ENCODE data around the gene INSL3.

INSL3 gene

GRCh38 chr19:17832443-17833208 lies 11.3 kb upstream of the INSL3 start:
- Histone ChIP-seq H3K9me3 (ENCODE audit: control insufficient read depth, insufficient read depth, low read depth, low read length) (no peaks in the 10 kb centered on the region), H3K27me3 (ENCODE audit: control insufficient read depth, insufficient read depth, low read length) (peaks cover 20% of the 10 kb centered on the region), H3K4me1 (ENCODE audit: control insufficient read depth, insufficient read depth, low read length) (peaks cover 25% of the 10 kb centered on the region), H3K36me3 (ENCODE audit: control insufficient read depth, insufficient read depth, low read length) (no peaks in the 10 kb centered on the region), H3K4me3 (ENCODE audit: low read depth, low read length) (no peak overlapping the region), H3K9ac (ENCODE audit: low read length) (no peak overlapping the region), H3K27ac (ENCODE audit: low read depth, low read length) (no peak overlapping the region)

GRCh38 chr19:17831419-17831888 lies 10.1 kb upstream of the INSL3 start:
- Histone ChIP-seq H3K9ac (ENCODE audit: low read length) (peak overlapping the region; percentile 37), H3K4me1 (ENCODE audit: control insufficient read depth, insufficient read depth, low read length) (peaks cover 23% of the 10 kb centered on the region), H3K27me3 (ENCODE audit: control insufficient read depth, insufficient read depth, low read length) (peaks cover 20% of the 10 kb centered on the region), H3K9me3 (ENCODE audit: control insufficient read depth, insufficient read depth, low read depth, low read length) (no peaks in the 10 kb centered on the region), H3K4me3 (ENCODE audit: low read depth, low read length) (peak overlapping the region; percentile 84), H3K27ac (ENCODE audit: low read depth, low read length) (no peak overlapping the region), H3K36me3 (ENCODE audit: control insufficient read depth, insufficient read depth, low read length) (no peaks in the 10 kb centered on the region)

GRCh38 chr19:17830567-17831418 lies 9.5 kb upstream of the INSL3 start:
- peak overlapping the region; percentile 84 for H3K4me3 ChIP-seq (ENCODE audit: low read depth, low read length)

DNA sequence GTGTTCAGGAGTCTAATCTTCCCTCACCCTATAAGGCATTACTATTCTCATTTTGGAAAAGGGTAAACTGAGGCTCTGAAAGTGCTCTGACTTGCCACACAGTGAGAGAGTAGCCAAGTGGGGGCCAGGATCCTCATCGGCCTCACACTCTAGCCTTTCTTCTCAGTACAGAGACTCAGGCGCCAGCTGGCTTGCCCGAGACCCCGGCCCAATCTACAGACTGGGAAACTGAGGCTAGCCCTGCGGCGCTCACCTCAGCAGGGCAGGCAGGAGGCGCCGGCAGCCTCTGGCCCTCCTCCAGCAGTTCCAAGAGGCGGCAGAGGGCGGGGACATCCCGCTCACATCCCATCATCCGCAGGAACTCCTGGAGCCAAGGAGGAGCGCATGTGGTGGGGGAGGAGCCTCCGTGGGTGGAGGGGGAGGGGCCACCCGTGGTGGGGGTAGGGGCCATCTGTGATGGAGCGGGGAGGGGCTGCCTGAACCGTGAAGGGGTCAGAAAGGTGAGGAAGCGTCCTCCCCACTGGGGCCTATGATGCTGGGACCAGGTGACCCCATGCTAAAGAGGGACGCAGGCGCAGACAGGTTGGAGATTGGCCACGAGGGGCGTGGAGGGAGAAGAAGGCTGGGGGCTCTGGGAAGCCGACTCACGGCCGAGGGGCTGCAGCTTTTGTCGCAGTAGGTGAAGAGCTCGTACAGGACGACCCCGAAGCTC lies 8.7 kb upstream of the INSL3 start:
- Histone ChIP-seq H3K27ac (ENCODE audit: low read depth, low read length) (no peak overlapping the region), H3K4me3 (ENCODE audit: low read depth, low read length) (peak overlapping the region; percentile 73), H3K9me3 (ENCODE audit: control insufficient read depth, insufficient read depth, low read depth, low read length) (no peaks in the 10 kb centered on the region), H3K4me1 (ENCODE audit: control insufficient read depth, insufficient read depth, low read length) (peaks cover 14% of the 10 kb centered on the region), H3K9ac (ENCODE audit: low read length) (peak overlapping the region; percentile 34), H3K36me3 (ENCODE audit: control insufficient read depth, insufficient read depth, low read length) (no peaks in the 10 kb centered on the region), H3K27me3 (ENCODE audit: control insufficient read depth, insufficient read depth, low read length) (peaks cover 20% of the 10 kb centered on the region)

More at GRCh38 chr19:17830567-17831418, 9.5 kb upstream of the INSL3 start:
- Histone ChIP-seq H3K4me1 (ENCODE audit: control insufficient read depth, insufficient read depth, low read length) (peaks cover 21% of the 10 kb centered on the region), H3K27me3 (ENCODE audit: control insufficient read depth, insufficient read depth, low read length) (peaks cover 20% of the 10 kb centered on the region), H3K9me3 (ENCODE audit: control insufficient read depth, insufficient read depth, low read depth, low read length) (no peaks in the 10 kb centered on the region), H3K36me3 (ENCODE audit: control insufficient read depth, insufficient read depth, low read length) (no peaks in the 10 kb centered on the region), H3K27ac (ENCODE audit: low read depth, low read length) (no peak overlapping the region), H3K9ac (ENCODE audit: low read length) (peak overlapping the region; percentile 37)

- H3K9me3 ChIP-seq (ENCODE audit: control insufficient read depth, insufficient read depth, low read depth, low read length): no peaks in the 10 kb centered on the region
- no peak overlapping the region for H3K27ac ChIP-seq (ENCODE audit: low read depth, low read length)
- peaks cover 6% of the 10 kb centered on the region for H3K27me3 ChIP-seq (ENCODE audit: control insufficient read depth, insufficient read depth, low read length)
- peaks cover 8% of the 10 kb centered on the region for H3K4me1 ChIP-seq (ENCODE audit: control insufficient read depth, insufficient read depth, low read length)
- no peak overlapping the region for H3K4me3 ChIP-seq (ENCODE audit: low read depth, low read length)
- H3K9ac ChIP-seq (ENCODE audit: low read length): no peak overlapping the region
- no peaks in the 10 kb centered on the region for H3K36me3 ChIP-seq (ENCODE audit: control insufficient read depth, insufficient read depth, low read length)
These were observed 5.3 kb upstream of the INSL3 start for GRCh38 chr19:17826508-17827056.

- no peaks in the 10 kb centered on the region for H3K36me3 ChIP-seq (ENCODE audit: control insufficient read depth, insufficient read depth, low read length)
- no peak overlapping the region for H3K4me3 ChIP-seq (ENCODE audit: low read depth, low read length)
- no peak overlapping the region for H3K9ac ChIP-seq (ENCODE audit: low read length)
- H3K27ac ChIP-seq (ENCODE audit: low read depth, low read length): no peak overlapping the region
- no peaks in the 10 kb centered on the region for H3K27me3 ChIP-seq (ENCODE audit: control insufficient read depth, insufficient read depth, low read length)
- no peaks in the 10 kb centered on the region for H3K9me3 ChIP-seq (ENCODE audit: control insufficient read depth, insufficient read depth, low read depth, low read length)
- no peaks in the 10 kb centered on the region for H3K4me1 ChIP-seq (ENCODE audit: control insufficient read depth, insufficient read depth, low read length)
These were observed 3.0 kb upstream of the INSL3 start for GRCh38 chr19:17824339-17824738.

DNA sequence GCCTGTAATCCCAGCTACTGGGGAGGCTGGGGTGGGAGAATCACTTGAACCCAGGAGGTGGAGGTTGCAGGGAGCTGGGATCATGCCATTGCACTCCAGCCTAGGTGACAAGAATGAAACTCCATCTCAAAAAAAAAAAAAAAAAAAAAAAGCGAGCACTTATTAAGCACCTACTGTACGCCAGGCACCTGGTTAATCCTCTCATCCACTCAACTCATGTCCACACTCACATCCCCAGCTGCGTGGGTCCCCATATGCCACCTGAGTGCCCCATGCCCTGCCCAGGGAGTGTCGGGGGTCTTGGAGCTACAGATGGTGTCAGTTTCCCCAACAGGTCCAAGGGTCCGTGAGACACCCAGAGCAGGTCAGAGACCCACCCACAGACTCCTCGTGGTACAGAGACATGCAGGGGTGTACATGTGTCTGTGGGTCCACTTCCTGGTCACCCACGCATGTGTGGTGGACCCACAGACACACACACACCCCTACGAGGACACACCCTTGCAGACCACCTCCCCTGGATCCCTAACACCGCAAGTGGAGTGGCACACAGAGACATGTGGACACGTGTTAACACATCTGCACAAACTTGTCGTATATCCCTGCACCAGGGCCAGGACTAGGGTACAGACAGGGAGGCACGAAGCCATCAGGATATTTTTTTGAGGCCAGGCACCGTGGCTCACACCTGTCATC lies 3.5 kb downstream of the INSL3 start:
- no peak overlapping the region for H3K27ac ChIP-seq (ENCODE audit: low read depth, low read length)
- H3K27me3 ChIP-seq (ENCODE audit: control insufficient read depth, insufficient read depth, low read length): no peaks in the 10 kb centered on the region
- H3K4me3 ChIP-seq (ENCODE audit: low read depth, low read length): no peak overlapping the region
- H3K9me3 ChIP-seq (ENCODE audit: control insufficient read depth, insufficient read depth, low read depth, low read length): no peaks in the 10 kb centered on the region
- no peaks in the 10 kb centered on the region for H3K4me1 ChIP-seq (ENCODE audit: control insufficient read depth, insufficient read depth, low read length)
- no peaks in the 10 kb centered on the region for H3K36me3 ChIP-seq (ENCODE audit: control insufficient read depth, insufficient read depth, low read length)
- H3K9ac ChIP-seq (ENCODE audit: low read length): no peak overlapping the region

DNA sequence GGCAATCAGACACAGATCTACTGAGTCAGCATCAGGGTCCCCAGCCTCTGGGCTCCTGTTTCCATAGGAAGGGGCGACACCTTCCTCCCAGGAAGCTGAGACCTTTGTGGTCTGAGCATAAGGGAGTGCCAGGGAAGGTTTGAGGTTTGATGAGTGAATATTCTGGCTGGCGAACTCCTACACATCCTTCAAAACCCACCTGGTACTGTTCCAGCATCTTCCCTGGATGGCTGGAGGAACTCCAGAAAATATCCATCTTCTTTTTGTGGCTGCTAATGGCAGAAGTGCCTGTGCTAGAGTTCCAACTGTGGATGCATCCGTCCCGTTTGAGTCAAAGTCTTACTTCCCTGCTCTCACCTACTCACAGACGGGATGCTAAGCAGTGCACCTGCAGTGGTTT lies 9.2 kb downstream of the INSL3 start:
- Histone ChIP-seq H3K4me1 (ENCODE audit: control insufficient read depth, insufficient read depth, low read length) (no peaks in the 10 kb centered on the region), H3K27ac (ENCODE audit: low read depth, low read length) (no peak overlapping the region), H3K9ac (ENCODE audit: low read length) (no peak overlapping the region), H3K36me3 (ENCODE audit: control insufficient read depth, insufficient read depth, low read length) (no peaks in the 10 kb centered on the region), H3K4me3 (ENCODE audit: low read depth, low read length) (no peak overlapping the region), H3K9me3 (ENCODE audit: control insufficient read depth, insufficient read depth, low read depth, low read length) (no peaks in the 10 kb centered on the region), H3K27me3 (ENCODE audit: control insufficient read depth, insufficient read depth, low read length) (no peaks in the 10 kb centered on the region)

DNA sequence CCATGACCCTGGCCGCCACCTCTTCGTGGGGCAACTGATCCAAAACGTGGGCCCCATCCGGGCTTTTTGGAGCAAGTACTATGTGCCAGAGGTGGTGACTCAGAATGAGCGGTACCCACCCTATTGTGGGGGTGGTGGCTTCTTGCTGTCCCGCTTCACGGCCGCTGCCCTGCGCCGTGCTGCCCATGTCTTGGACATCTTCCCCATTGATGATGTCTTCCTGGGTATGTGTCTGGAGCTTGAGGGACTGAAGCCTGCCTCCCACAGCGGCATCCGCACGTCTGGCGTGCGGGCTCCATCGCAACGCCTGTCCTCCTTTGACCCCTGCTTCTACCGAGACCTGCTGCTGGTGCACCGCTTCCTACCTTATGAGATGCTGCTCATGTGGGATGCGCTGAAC lies 9.6 kb downstream of the INSL3 start:
- Histone ChIP-seq H3K36me3 (ENCODE audit: control insufficient read depth, insufficient read depth, low read length) (no peaks in the 10 kb centered on the region), H3K27me3 (ENCODE audit: control insufficient read depth, insufficient read depth, low read length) (no peaks in the 10 kb centered on the region), H3K9ac (ENCODE audit: low read length) (no peak overlapping the region), H3K9me3 (ENCODE audit: control insufficient read depth, insufficient read depth, low read depth, low read length) (no peaks in the 10 kb centered on the region), H3K4me1 (ENCODE audit: control insufficient read depth, insufficient read depth, low read length) (no peaks in the 10 kb centered on the region), H3K27ac (ENCODE audit: low read depth, low read length) (no peak overlapping the region), H3K4me3 (ENCODE audit: low read depth, low read length) (no peak overlapping the region)

- H3K9ac ChIP-seq (ENCODE audit: low read length): no peak overlapping the region
- no peaks in the 10 kb centered on the region for H3K9me3 ChIP-seq (ENCODE audit: control insufficient read depth, insufficient read depth, low read depth, low read length)
- no peaks in the 10 kb centered on the region for H3K36me3 ChIP-seq (ENCODE audit: control insufficient read depth, insufficient read depth, low read length)
- H3K27ac ChIP-seq (ENCODE audit: low read depth, low read length): no peak overlapping the region
- H3K4me3 ChIP-seq (ENCODE audit: low read depth, low read length): no peak overlapping the region
- H3K27me3 ChIP-seq (ENCODE audit: control insufficient read depth, insufficient read depth, low read length): no peaks in the 10 kb centered on the region
- no peaks in the 10 kb centered on the region for H3K4me1 ChIP-seq (ENCODE audit: control insufficient read depth, insufficient read depth, low read length)
These were observed 10.2 kb downstream of the INSL3 start for GRCh38 chr19:17811103-17811502.
